Muscle layer of duodenum (tissue), 2 donors: Measurements from ENCODE around the gene IL6.
"Not testable (repeated sequence)": the region's sequence is repeated elsewhere in the genome, so short reads cannot be mapped to it uniquely, and the experiment has no call there.

Experiments
- H3K27ac ChIP-seq: one replicate; pipeline ENCODE4 v1.7.0; 2013; ENCODE audit warnings: mild to moderate bottlenecking, low read length
- H3K27me3 ChIP-seq: one replicate; pipeline ENCODE4 v1.7.0; 2013; ENCODE audit warnings: low read depth, mild to moderate bottlenecking, control low read depth, low read length
- H3K36me3 ChIP-seq, 2 donors: one replicate each; pipeline ENCODE4 v1.7.0; 2013; ENCODE audit warnings: low read length in 2 of 2, control low read depth in 1 of 2, mild to moderate bottlenecking in 1 of 2; ENCODE audit not compliant: insufficient read depth in 2 of 2, control insufficient read depth in 1 of 2
- H3K4me1 ChIP-seq, 2 donors: one replicate each; pipeline ENCODE4 v1.7.0; 2013; ENCODE audit warnings: low read length in 2 of 2, mild to moderate bottlenecking in 2 of 2, control low read depth in 1 of 2, moderate library complexity in 1 of 2; ENCODE audit not compliant: insufficient read depth in 2 of 2, control insufficient read depth in 1 of 2
- H3K4me3 ChIP-seq, 2 donors: one replicate each; pipeline ENCODE4 v1.7.0; 2013; ENCODE audit warnings: low read length in 2 of 2, low read depth in 1 of 2, mild to moderate bottlenecking in 1 of 2
- H3K9me3 ChIP-seq, 2 donors: one replicate each; pipeline ENCODE4 v1.7.0; 2013; ENCODE audit warnings: low read length in 2 of 2, control low read depth in 1 of 2, mild to moderate bottlenecking in 1 of 2; ENCODE audit not compliant: control insufficient read depth in 1 of 2
- donor health status: healthy.

Gene IL6

DNA sequence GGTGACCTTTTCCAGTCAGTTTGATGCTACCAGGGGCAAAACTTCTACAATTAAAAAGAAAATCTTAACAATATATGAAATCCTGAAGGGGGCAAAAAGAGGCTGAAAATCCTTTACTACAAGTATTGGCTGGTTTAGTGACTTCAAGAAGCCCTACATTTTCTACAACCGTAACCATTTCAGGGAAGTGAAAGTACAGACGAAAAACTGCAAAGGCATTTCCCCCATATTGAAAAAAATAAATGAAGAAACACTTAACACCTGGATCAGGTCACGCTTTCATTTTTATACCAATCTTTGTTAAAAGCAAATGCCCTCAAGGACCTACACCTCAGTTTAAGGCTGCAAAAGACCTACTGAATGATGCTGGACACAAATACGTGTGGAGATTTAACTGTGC lies 38.6 kb downstream of the IL6 start:
- H3K4me3 ChIP-seq, result no peak overlapping the region
- no peaks in the 10 kb centered on the region for H3K36me3 ChIP-seq
- peaks cover 3 to 4% of the 10 kb centered on the region in 2 donors for H3K9me3 ChIP-seq
- H3K27me3 ChIP-seq, result no peaks in the 10 kb centered on the region
- H3K27ac ChIP-seq, result no peak overlapping the region
- no peaks in the 10 kb centered on the region for H3K4me1 ChIP-seq

DNA sequence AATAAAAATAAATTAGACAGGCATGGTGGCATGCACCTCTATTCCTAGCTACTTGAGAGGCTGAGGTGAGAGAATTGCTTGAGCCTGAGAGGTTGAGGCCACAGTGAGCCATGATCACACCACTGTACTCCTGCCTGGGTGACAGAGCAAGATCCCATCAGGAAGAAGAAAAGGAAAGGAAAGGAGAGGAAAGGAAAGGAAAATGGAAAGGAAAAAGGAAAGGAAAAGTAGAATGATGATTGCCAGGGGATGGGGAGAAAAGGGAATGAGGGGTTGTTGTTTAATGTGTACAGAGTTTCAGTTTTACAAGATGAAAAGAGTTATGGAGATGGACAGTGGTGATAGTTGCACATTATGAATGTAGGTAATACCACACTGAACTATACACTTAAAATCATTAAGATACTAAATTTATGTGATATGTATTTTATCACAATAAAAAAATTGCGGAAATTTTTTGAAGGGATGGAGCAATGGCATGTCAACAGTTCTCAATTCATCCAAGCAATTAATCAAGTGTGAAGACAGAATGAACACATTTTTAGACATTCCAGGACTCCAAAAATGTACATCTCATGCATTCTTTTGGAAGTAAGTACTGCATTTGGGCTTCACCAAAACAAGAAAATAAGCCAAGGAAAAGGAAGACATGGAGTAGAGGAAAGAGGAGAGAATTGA lies 44.3 kb downstream of the IL6 start:
- no peaks in the 10 kb centered on the region for H3K9me3 ChIP-seq
- no peaks in the 10 kb centered on the region for H3K27me3 ChIP-seq
- no peaks in the 10 kb centered on the region for H3K36me3 ChIP-seq
- H3K4me3 ChIP-seq, result no peak overlapping the region
- no peak overlapping the region for H3K27ac ChIP-seq
- H3K4me1 ChIP-seq, result no peaks in the 10 kb centered on the region

DNA sequence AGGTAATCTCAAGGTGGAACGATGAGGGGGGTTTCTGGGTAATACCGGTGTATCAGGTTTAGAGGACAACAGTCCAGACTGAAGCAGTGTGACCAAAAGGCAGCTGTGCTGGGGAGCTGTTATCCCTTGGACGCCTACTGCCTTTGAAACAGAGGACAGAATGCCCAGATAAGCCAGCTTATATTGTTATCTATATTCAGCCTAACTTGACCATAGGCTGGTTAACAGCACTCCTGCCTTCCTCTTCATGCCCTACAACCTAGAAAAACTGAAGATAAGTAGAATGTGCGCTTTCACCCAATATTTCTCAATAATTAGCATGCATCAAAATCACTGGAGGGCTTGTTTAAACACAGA lies 44.9 kb downstream of the IL6 start:
- Histone ChIP-seq H3K9me3 (no peaks in the 10 kb centered on the region), H3K4me3 (no peak overlapping the region), H3K4me1 (no peaks in the 10 kb centered on the region), H3K27ac (no peak overlapping the region), H3K36me3 (no peaks in the 10 kb centered on the region), H3K27me3 (no peaks in the 10 kb centered on the region)

DNA sequence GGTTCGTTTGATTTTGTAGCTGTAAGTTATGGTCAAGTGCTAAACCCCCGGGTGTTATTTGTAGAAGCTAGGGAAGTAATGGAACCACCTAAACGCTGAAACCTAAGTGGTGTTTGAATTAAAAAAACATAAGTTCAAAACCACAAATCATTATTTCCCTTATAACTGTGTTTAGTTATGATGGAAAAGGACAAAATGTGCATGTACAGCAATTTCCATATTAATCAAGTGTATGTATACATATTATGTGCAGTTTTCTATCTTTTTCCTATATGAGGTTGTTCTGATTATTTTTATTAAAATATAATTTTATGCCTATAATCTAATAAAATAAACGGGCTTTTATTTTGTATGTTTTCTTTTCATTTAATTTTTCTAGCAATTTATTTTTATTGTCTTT lies 45.9 kb downstream of the IL6 start:
- no peaks in the 10 kb centered on the region for H3K4me1 ChIP-seq
- no peaks in the 10 kb centered on the region for H3K27me3 ChIP-seq
- H3K9me3 ChIP-seq, result no peaks in the 10 kb centered on the region
- H3K27ac ChIP-seq, result no peak overlapping the region
- H3K4me3 ChIP-seq, result no peak overlapping the region
- no peaks in the 10 kb centered on the region for H3K36me3 ChIP-seq

DNA sequence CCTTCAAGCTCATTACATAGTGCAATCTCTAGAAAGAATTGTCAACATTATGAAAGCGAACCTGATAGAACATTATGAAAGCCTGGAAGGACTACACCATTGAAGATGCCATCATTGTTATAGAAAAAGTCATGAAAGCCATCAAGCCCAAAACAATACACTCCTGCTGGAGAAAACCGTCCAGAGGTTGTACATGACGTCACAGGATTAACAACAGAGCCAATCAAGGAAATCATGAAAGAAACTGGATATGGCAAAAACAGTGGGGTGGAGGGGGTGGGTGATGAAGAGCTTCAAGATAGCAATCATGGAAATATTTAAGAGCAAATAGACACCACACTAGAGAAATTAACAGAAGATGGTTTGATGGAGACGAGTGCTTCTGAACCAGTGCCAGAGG lies 50.0 kb downstream of the IL6 start:
- no peaks in the 10 kb centered on the region for H3K9me3 ChIP-seq
- H3K4me1 ChIP-seq, result no peaks in the 10 kb centered on the region
- H3K36me3 ChIP-seq, result no peaks in the 10 kb centered on the region
- no peak overlapping the region for H3K4me3 ChIP-seq
- H3K27ac ChIP-seq, result no peak overlapping the region
- no peaks in the 10 kb centered on the region for H3K27me3 ChIP-seq

DNA sequence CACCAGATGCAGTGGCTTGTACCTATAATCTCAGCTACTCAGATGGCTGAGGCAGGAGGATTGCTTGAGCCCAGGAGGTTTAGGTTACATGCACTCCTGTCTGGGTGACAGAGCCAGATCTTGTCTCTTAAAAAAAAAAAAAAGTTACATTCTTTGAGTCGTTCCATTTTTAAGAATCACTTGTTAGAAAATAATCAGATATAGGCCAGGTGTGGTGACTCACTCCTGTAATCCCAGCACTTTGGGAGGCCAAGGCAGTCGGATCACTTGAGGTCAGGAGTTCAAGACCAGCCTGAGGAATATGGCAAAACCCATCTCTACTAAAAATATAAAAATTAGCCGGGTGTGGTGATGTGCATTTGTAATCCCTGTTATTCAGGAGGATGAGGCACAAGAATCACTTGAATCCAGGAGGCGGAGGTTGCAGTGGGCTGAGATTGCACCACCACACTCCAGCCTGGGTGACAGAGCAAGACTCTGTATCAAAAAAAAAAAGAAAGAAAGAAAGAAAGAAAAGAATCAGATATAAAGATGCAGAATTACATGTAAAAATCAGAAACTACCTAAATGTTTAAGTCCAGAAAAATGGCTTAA lies 52.8 kb downstream of the IL6 start:
- H3K36me3 ChIP-seq, H3K4me3 ChIP-seq, H3K27me3 ChIP-seq, H3K27ac ChIP-seq, H3K4me1 ChIP-seq, H3K9me3 ChIP-seq: not testable (repeated sequence)

DNA sequence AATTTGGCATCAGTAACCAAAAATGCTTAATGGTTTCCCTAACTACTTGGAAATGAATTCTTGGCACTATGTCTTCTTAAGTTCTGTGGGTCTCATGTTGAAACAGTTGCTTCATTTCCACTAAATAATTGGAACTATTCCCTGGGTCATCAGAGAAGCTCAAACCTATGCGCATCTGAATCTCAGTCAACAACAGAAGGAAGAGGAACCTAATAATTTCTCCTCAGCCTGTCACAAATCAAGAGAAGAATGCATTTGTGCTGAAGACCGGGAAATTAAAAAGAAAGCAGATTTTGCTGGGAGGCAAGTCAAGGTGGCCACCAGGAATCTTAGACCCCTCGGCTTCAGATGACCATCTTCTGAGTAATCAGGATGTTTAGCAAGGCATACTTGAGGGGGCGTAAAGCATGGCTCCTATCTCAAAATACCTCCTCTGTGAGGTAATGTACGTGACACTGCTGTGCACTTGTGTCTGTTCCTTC lies 54.3 kb downstream of the IL6 start:
- no peaks in the 10 kb centered on the region for H3K36me3 ChIP-seq
- no peaks in the 10 kb centered on the region for H3K4me1 ChIP-seq
- H3K4me3 ChIP-seq, result no peak overlapping the region
- no peaks in the 10 kb centered on the region for H3K27me3 ChIP-seq
- no peak overlapping the region for H3K27ac ChIP-seq
- H3K9me3 ChIP-seq, result no peaks in the 10 kb centered on the region
